ENCODE measurements around the gene RDH13. TPM values are rescaled to one million over a fixed set of nuclear protein-coding genes. Genes with fewer than 3 reads are reported as not detected.

RDH13 gene
- total RNA-seq, 1 experiment from 2014 or later = 43.3 TPM

GRCh38 chr19:55044771-55045716, 17.9 kb downstream of the RDH13 start:
- no peaks in the 10 kb centered on the region for H3K9me3 Mint-ChIP-seq (ENCODE audit: unreplicated experiment)
- H3K4me3 ChIP-seq (ENCODE audit: low read depth, low read length) = no peak overlapping the region
- intact Hi-C loops (cut with micrococcal nuclease; ENCODE audit: unreplicated experiment) = no loop called here
- H3K9me3 ChIP-seq = no peaks in the 10 kb centered on the region
- no peaks in the 10 kb centered on the region for H3K4me1 ChIP-seq
- H3K4me1 Mint-ChIP-seq (ENCODE audit: low read depth, unreplicated experiment) = no peaks in the 10 kb centered on the region
- H3K27me3 Mint-ChIP-seq (ENCODE audit: insufficient read depth, unreplicated experiment) = no peaks in the 10 kb centered on the region
- no peak for TF ChIP-seq CTCF (IDR thresholded peaks at IDR 0.05; ENCODE audit: insufficient read depth in 1 of 2, low read depth in 1 of 2, low read length in 1 of 2, severe bottlenecking in 1 of 2, unreplicated experiment in 1 of 2)
- H3K36me3 ChIP-seq (ENCODE audit: control insufficient read depth, insufficient read depth, low read length) = peaks cover 6% of the 10 kb centered on the region
- no TSS peak for BruUV-seq (replicated peaks)
- H3K27ac Mint-ChIP-seq (ENCODE audit: unreplicated experiment) = no peak overlapping the region
- POLR2A ChIA-PET = no interaction called here
- peaks cover 87% of the 10 kb centered on the region for H3K36me3 Mint-ChIP-seq (ENCODE audit: insufficient read depth, unreplicated experiment)
- H3K27me3 ChIP-seq (replicated peaks; ENCODE audit: control insufficient read depth, insufficient read depth, low read length) = no peaks in the 10 kb centered on the region
- H3K4me3 Mint-ChIP-seq (ENCODE audit: unreplicated experiment) = no peak overlapping the region
- CTCF ChIA-PET = no interaction called here
- no peak for DNase-seq

- Mint-ChIP-seq H3K36me3 (ENCODE audit: insufficient read depth, unreplicated experiment) (peaks cover 81% of the 10 kb centered on the region), H3K27ac (ENCODE audit: unreplicated experiment) (no peak overlapping the region), H3K4me1 (ENCODE audit: low read depth, unreplicated experiment) (no peaks in the 10 kb centered on the region), H3K4me3 (ENCODE audit: unreplicated experiment) (no peak overlapping the region), H3K9me3 (ENCODE audit: unreplicated experiment) (no peaks in the 10 kb centered on the region), H3K27me3 (ENCODE audit: insufficient read depth, unreplicated experiment) (no peaks in the 10 kb centered on the region)
- CTCF ChIA-PET = no interaction called here
- no peaks in the 10 kb centered on the region for H3K4me1 ChIP-seq
- no TSS peak for BruUV-seq (replicated peaks)
- POLR2A ChIA-PET = no interaction called here
- DNase-seq = no peak
- H3K27me3 ChIP-seq (replicated peaks; ENCODE audit: control insufficient read depth, insufficient read depth, low read length) = no peaks in the 10 kb centered on the region
- intact Hi-C loops (cut with micrococcal nuclease; ENCODE audit: unreplicated experiment) = no loop called here
- H3K9me3 ChIP-seq = no peaks in the 10 kb centered on the region
- no peak overlapping the region for H3K4me3 ChIP-seq (ENCODE audit: low read depth, low read length)
- H3K36me3 ChIP-seq (ENCODE audit: control insufficient read depth, insufficient read depth, low read length) = peaks cover 6% of the 10 kb centered on the region
- TF ChIP-seq CTCF (IDR thresholded peaks at IDR 0.05; ENCODE audit: insufficient read depth in 1 of 2, low read depth in 1 of 2, low read length in 1 of 2, severe bottlenecking in 1 of 2, unreplicated experiment in 1 of 2) = no peak
These were observed 18.7 kb downstream of the RDH13 start for GRCh38 chr19:55044286-55044685.

- H3K4me3 ChIP-seq (ENCODE audit: low read depth, low read length) = no peak overlapping the region
- H3K9me3 Mint-ChIP-seq (ENCODE audit: unreplicated experiment) = no peaks in the 10 kb centered on the region
- H3K4me1 ChIP-seq = no peaks in the 10 kb centered on the region
- BruUV-seq (replicated peaks) = no TSS peak
- ChIA-PET POLR2A (no interaction called here), CTCF (no interaction called here)
- no peaks in the 10 kb centered on the region for H3K27me3 Mint-ChIP-seq (ENCODE audit: insufficient read depth, unreplicated experiment)
- H3K9me3 ChIP-seq = no peaks in the 10 kb centered on the region
- peaks cover 4% of the 10 kb centered on the region for H3K36me3 ChIP-seq (ENCODE audit: control insufficient read depth, insufficient read depth, low read length)
- no peaks in the 10 kb centered on the region for H3K27me3 ChIP-seq (replicated peaks; ENCODE audit: control insufficient read depth, insufficient read depth, low read length)
- no peak for TF ChIP-seq CTCF (IDR thresholded peaks at IDR 0.05; ENCODE audit: insufficient read depth in 1 of 2, low read depth in 1 of 2, low read length in 1 of 2, severe bottlenecking in 1 of 2, unreplicated experiment in 1 of 2)
- intact Hi-C loops (cut with micrococcal nuclease; ENCODE audit: unreplicated experiment) = no loop called here
- no peaks in the 10 kb centered on the region for H3K4me1 Mint-ChIP-seq (ENCODE audit: low read depth, unreplicated experiment)
- DNase-seq = no peak
- H3K36me3 Mint-ChIP-seq (ENCODE audit: insufficient read depth, unreplicated experiment) = peaks cover 77% of the 10 kb centered on the region
- no peak overlapping the region for H3K27ac Mint-ChIP-seq (ENCODE audit: unreplicated experiment)
- H3K4me3 Mint-ChIP-seq (ENCODE audit: unreplicated experiment) = no peak overlapping the region
These were observed 20.3 kb downstream of the RDH13 start for GRCh38 chr19:55042688-55043087.

Data from Caco-2 (cell line).